T47D (cell line): Measurements from ENCODE around the gene SLC49A4.
A peak's percentile ranks its signal among the peaks of the same experiment; 100 is the strongest.

Experiments used
- DNase-seq, 2 experiments: peaks; one replicate each; pipeline versions ENCODE4 v3.0.0 to v3.0.0-alpha.2; 2011 to 2012; ENCODE audit warnings: low read depth in 1 of 2, low spot score in 1 of 2
- JUND ChIP-seq: IDR thresholded peaks from 2 replicates; pipeline ENCODE4 v1.6.1; 2012; ENCODE audit warnings: low read depth
- in situ Hi-C: cut with HindIII; loops from 2 replicates; pipeline ENCODE4 v1.10.0; 2016; ENCODE audit warnings: low sequenced_read_pairs, low pct_unique_long_range_greater_than_20kb

Gene SLC49A4

DNA sequence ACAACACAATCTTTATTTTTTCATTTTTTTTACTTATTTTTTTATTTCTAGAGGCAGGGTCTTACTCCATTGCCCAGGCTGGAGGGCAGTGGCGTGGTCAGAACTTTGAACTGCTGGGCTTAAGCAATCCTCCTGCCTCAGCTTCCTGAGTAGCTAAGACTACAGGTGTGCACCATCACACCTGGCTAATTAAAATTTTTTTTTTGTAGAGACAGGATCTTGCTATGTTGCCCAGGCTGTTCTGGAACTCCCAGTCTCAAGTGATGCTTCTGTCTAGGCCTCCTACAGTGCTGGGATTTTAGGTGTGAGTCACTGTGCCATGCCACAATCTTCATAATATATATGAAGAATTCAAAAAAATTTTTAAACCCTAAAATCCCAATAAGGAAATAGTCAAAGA lies 22.0 kb upstream of the SLC49A4 start:
- no peak for TF ChIP-seq JUND
- in situ Hi-C loops = no loop called here
- no peak for DNase-seq

DNA sequence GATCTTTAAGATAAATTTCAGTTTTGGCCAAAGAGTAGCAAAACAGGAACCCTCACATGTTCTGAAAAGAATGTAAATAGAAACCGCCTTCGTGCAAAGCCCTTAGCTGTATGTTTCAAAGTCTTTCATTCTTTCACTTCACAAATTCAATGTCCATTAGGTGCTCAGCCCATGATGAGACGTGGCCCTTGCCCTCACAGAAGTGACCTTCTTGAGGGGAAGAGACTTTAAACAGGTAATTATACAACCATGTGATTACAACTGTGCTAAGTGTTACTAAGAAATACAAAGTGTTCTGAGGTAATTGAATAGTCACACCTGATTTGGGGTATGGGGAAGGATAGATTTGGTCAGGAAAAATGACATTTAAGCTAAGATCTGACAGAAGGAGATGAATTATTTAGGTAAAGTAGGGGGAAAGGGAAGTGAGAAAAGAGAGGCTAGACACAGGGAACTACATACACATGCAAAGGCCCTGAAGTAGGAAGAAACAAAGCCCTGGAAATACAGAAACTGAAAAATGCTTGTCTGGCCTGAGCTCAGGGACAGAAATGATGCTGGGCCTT lies 20.8 kb upstream of the SLC49A4 start:
- no peak for DNase-seq
- TF ChIP-seq JUND = no peak
- in situ Hi-C loops = no loop called here

DNA sequence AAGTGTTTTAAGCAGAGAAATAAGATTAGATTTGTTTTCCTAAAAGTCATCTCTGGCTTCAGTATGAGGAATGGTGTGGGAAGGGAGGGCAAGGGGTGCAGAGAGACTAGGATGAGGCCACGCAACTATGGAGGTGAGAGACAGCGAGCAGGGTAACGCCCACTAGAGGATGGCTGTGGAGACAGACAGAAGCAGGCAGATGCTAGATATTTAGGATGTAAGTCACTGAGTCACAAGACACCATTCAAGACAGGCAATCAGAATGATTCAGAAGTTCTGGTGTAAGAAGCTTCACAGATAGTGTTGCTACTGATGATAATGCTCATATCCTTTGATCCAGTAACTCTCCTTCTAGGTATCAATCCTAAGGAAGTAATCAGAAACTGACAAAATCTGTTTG lies 20.3 kb upstream of the SLC49A4 start:
- in situ Hi-C loops = no loop called here
- no peak for DNase-seq
- no peak for TF ChIP-seq JUND

DNA sequence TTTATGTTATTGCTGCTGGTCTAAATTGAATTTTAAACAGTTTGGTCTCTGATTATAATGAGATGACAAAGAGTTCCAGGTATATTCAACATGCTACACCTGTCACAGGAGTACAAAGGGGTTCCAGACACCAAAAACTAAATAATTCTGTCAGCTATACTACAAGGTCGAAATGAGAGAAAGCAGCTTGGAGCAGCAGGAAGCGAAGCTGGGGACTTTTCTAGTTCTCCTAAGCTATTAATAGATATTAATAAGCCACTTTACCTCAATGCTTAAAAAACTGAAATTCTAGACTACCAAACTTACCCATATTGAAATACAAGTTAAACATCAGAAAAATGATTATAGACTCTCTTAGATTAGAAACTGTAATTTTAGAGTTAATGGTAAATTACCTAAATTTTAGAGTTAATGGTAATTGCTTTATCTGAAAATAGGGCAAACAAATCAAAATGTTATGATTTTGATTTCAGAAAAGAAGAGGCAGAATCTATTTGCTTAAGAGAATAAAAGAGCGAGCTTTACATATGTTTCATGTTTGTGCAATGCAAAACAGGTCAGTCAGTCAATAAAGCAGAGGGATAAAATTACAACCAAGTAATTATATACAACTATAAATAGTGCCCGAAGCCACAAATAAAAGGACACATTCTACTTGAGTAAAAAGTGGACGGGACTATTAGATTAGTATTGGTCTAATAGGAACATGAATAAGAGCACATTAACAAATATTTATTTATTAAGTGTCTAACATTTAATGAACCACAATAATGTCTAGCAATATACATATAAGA lies 18.0 kb upstream of the SLC49A4 start:
- TF ChIP-seq JUND = no peak
- in situ Hi-C loops = no loop called here
- DNase-seq = peak in 1 of 2 experiments; percentile 40

DNA sequence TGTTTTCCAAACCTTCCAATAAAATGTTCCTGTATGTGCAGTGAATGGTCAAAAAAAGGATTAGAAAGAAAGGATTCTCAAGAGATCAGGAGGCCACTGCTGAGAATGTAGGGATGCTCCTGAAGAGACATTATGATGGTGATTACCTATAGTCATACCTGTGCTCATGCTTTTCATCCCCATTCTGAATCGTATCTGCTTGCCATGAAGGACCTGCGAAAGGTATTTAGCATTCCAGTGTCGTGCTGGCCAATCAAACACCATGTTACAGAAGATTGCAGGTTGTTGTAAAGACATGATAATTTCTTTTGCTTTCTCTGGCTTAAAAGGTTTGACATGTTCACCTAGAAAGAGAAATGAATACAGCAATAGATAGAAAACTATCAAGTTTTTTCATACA lies 17.3 kb upstream of the SLC49A4 start:
- no peak for TF ChIP-seq JUND
- in situ Hi-C loops = no loop called here
- DNase-seq = no peak

DNA sequence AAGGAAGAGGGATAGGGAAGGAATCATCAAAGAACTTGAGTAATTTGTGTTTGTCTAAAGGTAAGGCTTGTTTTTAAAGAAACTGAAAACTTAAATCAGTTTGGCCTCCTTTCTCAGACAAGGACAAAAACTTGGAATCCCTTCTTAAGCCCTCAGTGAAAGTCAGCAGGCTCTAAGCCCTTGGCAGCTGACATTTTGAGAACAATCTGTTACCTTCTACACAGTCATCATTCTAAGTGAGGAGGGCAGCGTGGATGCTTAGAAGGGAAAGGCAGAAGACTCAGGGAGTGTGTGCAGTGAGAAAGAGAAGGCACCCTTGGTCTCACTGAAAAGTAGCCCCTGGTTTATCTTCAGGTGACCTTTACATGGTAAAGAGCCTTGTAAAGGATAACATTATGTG lies 12.1 kb upstream of the SLC49A4 start:
- DNase-seq = no peak
- in situ Hi-C loops = no loop called here
- TF ChIP-seq JUND = no peak

DNA sequence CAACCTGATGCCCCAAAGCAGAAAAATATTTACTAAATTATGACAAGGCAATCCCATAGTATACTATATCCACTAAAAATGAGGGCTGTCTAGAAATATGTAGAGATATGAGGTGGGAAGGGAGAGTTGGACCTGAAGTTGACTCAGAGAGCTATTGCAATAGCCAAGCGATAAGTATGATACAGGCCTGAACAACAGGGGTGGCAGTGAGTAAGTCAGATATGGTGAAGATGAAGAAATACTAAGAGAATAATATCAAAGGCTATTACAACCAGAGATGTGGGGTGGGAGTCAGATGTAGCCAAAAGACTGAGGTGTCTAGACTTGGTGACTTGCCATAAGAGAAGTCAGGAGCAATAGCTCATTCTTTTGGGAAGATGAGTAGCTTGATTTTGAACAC lies 10.4 kb upstream of the SLC49A4 start:
- TF ChIP-seq JUND = no peak
- in situ Hi-C loops = no loop called here
- no peak for DNase-seq

DNA sequence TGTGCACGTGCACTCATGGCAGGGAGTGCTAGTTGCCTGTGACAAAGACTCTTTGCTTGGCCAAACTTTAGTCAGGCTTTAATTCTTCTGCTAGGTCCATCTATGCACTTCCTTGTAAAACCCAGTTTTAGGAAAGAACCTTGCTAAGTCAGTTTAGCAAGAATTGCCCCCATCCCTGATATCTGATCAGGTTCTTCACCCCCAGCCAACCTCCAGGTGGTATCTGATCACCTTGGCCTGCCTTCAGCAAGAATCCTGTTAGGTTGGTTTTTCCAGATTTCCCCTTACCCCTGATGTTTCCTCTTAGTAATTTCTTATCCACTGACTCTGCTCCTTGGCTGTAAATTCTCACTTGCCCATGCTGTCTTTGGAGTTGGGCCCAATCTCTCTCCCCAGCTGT lies 9.6 kb upstream of the SLC49A4 start:
- in situ Hi-C loops = no loop called here
- no peak for DNase-seq
- TF ChIP-seq JUND = no peak

DNA sequence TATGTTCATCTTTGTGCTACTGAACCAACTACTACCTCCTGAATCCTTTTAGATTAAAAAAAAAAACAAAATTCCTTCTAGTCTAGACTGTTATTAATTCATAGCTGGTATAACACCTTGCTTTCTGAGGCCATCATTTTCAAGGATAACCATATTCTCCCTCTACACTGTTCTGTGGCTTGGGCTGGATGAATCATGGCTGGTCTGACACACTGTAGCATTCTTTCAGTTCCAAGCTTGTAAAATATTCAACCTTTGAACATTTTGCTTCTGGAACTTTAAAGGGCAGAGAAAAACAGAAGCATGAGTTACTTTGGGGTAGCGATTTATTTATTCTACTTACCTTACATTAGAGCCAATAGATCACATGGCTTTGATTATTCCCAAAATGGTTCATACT lies 8.8 kb upstream of the SLC49A4 start:
- in situ Hi-C loops = no loop called here
- no peak for TF ChIP-seq JUND
- no peak for DNase-seq

DNA sequence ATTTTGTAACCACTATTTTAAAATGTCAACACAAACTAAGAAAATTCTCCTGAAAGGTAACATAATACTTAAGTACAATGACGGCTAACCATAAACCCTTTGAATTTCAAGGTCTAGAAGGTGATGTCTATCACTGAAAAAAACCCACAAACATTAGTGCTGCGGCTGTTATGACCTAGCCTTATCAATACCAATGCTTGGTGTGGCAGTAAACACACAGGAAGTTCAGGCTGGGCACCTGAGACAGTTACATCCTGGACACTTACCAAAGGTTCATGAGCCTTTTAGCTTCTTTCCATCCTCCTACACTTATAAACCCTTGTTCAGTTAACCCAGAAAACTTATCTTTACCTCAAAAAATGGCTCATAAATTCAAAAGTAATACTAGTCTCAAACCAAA lies 7.0 kb upstream of the SLC49A4 start:
- no peak for TF ChIP-seq JUND
- DNase-seq = no peak
- in situ Hi-C loops = no loop called here

DNA sequence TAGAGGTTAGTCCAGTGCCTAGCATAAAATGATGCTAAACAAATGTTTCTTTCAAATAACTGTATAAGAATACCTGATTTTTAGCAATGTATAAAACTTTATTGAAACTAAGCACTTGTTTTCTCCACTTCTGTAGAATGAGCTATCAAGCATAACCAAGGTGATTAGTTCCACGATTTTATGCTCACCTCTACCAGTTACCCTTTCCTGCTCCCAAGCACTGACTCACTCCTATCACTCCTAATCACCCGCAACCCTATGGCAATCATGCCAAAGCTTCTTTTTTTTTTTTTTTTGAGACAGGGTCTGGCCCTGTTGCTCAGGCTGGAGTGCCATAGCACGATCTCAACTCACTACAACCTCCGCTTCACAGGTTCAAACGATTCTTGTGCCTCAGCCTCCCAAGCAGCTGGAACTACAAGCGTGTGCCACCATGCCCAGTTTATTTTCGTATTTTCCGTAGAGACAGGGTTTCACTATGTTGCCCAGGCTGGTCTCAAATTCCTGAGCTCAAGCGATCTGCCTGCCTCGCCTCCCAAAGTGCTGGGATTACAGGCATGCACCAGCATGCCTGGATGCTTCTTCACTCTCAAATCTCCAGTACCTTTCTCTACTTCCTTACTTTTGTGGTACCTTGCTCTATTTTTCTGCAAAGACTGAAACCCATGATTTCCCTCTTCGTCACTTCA lies 5.1 kb upstream of the SLC49A4 start:
- in situ Hi-C loops = no loop called here
- no peak for TF ChIP-seq JUND
- no peak for DNase-seq

DNA sequence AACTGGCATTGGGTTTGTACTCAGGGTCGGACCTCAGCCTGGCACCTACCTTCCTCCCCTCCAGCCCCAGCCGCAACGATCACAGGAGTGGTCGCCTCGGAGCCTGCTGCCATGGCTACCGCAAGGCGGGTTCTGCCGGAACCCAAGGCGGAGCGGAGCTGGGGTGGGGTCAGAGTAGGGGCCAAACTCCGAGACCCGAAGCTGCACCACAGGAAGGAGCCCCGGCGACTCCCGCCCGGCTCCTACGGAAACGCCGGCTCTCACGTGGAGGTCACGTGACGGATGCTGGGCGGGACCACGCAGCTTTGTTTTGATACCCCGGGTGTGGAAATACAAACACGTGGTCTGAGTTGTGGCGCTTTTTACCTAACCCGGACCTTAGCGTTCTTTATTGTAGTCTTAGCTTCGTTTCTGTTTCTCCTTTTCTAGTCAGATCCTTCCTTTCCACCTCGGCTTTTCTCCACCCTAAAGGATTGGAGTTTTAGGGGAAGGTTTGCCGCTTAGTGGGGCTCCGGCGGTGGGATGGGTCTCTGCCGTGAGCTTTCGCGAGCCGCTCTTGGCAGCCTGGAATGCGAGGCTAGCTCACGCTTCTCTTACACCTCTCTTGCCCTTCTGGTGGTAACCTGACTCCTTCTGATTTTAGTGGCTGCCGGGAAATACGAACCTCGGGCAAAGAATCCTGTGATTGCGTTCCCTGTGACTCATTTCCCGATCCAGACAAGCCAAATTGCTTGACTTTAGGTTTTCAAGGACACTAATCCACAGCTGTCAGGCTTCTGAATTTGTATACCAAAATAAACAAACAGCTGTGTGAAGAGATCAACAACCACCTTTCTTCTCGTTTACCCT lies 1.1 kb upstream of the SLC49A4 start, which contains the start of gene HSPBAP1:
TSS of gene HSPBAP1 (minus strand) at position 264 of the 849 bp plus-strand sequence. CDS start at position 113, 151 bp downstream.
- in situ Hi-C loops = no loop called here
- DNase-seq = peak; percentile 82 to 87
- TF ChIP-seq JUND = no peak
